GM10847 (cell line): ENCODE results near the gene MAP3K12.

ENCODE experiments used
- POLR2A ChIP-seq: IDR thresholded peaks from 2 replicates; pipeline ENCODE4 v1.6.1; 2011; ENCODE audit not compliant: insufficient read length; ENCODE audit errors: extremely low read depth

The MAP3K12 gene

GRCh38 chr12:53468282-53468681 lies 31.0 kb downstream of the MAP3K12 start:
- no peak for TF ChIP-seq POLR2A

- no peak for TF ChIP-seq POLR2A
These were observed 31.4 kb downstream of the MAP3K12 start for GRCh38 chr12:53467880-53468279.

- TF ChIP-seq POLR2A, result no peak
These were observed 32.2 kb downstream of the MAP3K12 start for GRCh38 chr12:53467082-53467481.

GRCh38 chr12:53466640-53467039 lies 32.6 kb downstream of the MAP3K12 start:
- no peak for TF ChIP-seq POLR2A

GRCh38 chr12:53465679-53466078 lies 33.6 kb downstream of the MAP3K12 start:
- no peak for TF ChIP-seq POLR2A

- TF ChIP-seq POLR2A, result no peak
These were observed 34.4 kb downstream of the MAP3K12 start for GRCh38 chr12:53464685-53465418.

GRCh38 chr12:53463802-53464560 lies 35.3 kb downstream of the MAP3K12 start:
- TF ChIP-seq POLR2A, result no peak

GRCh38 chr12:53462935-53463334 lies 36.3 kb downstream of the MAP3K12 start:
- TF ChIP-seq POLR2A, result no peak

- TF ChIP-seq POLR2A, result no peak
These were observed 37.7 kb downstream of the MAP3K12 start for GRCh38 chr12:53461591-53461990.

GRCh38 chr12:53461059-53461458 lies 38.2 kb downstream of the MAP3K12 start:
- no peak for TF ChIP-seq POLR2A

GRCh38 chr12:53459097-53459496 lies 40.2 kb downstream of the MAP3K12 start:
- TF ChIP-seq POLR2A, result no peak

- no peak for TF ChIP-seq POLR2A
These were observed 42.4 kb downstream of the MAP3K12 start for GRCh38 chr12:53456654-53457366.

- TF ChIP-seq POLR2A, result no peak
These were observed 44.6 kb downstream of the MAP3K12 start for GRCh38 chr12:53454707-53455106.

GRCh38 chr12:53453953-53454640 lies 45.2 kb downstream of the MAP3K12 start:
- no peak for TF ChIP-seq POLR2A
